Activated naive CD4-positive, alpha-beta T cell treated with Interleukin-2 at 50 U/mL for 16 hours (primary cell): ENCODE results near the gene XPR1.

ENCODE experiments used
- DNase-seq: peaks from one replicate; pipeline ENCODE4 v3.0.0-alpha.2; 2020

XPR1 gene

GRCh38 chr1:180899262-180899661, 267.4 kb downstream of the XPR1 start:
- DNase-seq = no peak

GRCh38 chr1:180901076-180901990, 269.5 kb downstream of the XPR1 start:
- DNase-seq = no peak

GRCh38 chr1:180902541-180902940, 270.7 kb downstream of the XPR1 start:
- DNase-seq = no peak

GRCh38 chr1:180905927-180906326, 274.1 kb downstream of the XPR1 start:
- no peak for DNase-seq

- DNase-seq = no peak
These were observed 274.7 kb downstream of the XPR1 start for GRCh38 chr1:180906511-180906910.

GRCh38 chr1:180907313-180908055, 275.7 kb downstream of the XPR1 start:
- DNase-seq = no peak

GRCh38 chr1:180908074-180908765, 276.4 kb downstream of the XPR1 start:
- DNase-seq = no peak

- no peak for DNase-seq
These were observed 277.2 kb downstream of the XPR1 start for GRCh38 chr1:180909005-180909414.

- no peak for DNase-seq
These were observed 277.7 kb downstream of the XPR1 start for GRCh38 chr1:180909462-180909976.

GRCh38 chr1:180911640-180912191, 279.9 kb downstream of the XPR1 start:
- DNase-seq = no peak

- DNase-seq = no peak
These were observed 280.5 kb downstream of the XPR1 start for GRCh38 chr1:180912211-180912800.

- no peak for DNase-seq
These were observed 281.2 kb downstream of the XPR1 start, which contains the start of gene KIAA1614 for GRCh38 chr1:180912801-180913565. Gene KIAA1614 (plus strand): TSS chr1:180912897. CDS start chr1:180913244, 347 bp downstream.

GRCh38 chr1:180915426-180915965, 283.7 kb downstream of the XPR1 start:
- no peak for DNase-seq

GRCh38 chr1:180916012-180916770, 284.4 kb downstream of the XPR1 start:
- no peak for DNase-seq

- DNase-seq = no peak
These were observed 284.9 kb downstream of the XPR1 start for GRCh38 chr1:180916771-180917170.

- no peak for DNase-seq
These were observed 285.7 kb downstream of the XPR1 start for GRCh38 chr1:180917306-180918065.

GRCh38 chr1:180918519-180918918, 286.7 kb downstream of the XPR1 start:
- no peak for DNase-seq

GRCh38 chr1:180919183-180919700, 287.4 kb downstream of the XPR1 start:
- no peak for DNase-seq

GRCh38 chr1:180920193-180920592, 288.4 kb downstream of the XPR1 start:
- DNase-seq = no peak
